ENCODE data around the gene ZNF76. TPM values are rescaled to one million over a fixed set of nuclear protein-coding genes. Genes with fewer than 3 reads are reported as not detected.

The ZNF76 gene
- total and polyA plus RNA-seq, 9 of the 15 experiments (the other 6 are each of a cell fraction or from before 2014, with no cell fraction given), result 1.2 to 17.8 (median 10.7) TPM

- H3K27me3 ChIP-seq (ENCODE audit: control insufficient read depth in 2 of 2, insufficient read depth in 2 of 2, low read length in 2 of 2), result no peaks in the 10 kb centered on the region
- peaks cover 8% of the 10 kb centered on the region; the same call in 2 of the 3 replicates for H3K36me3 ChIP-seq (ENCODE audit: control insufficient read depth, insufficient read depth, low read length)
- H3K9ac ChIP-seq (ENCODE audit: insufficient read depth in 1 of 2, low read depth in 2 of 2, low read length in 2 of 2), result no peak overlapping the region
- no TSS peak for BruUV-seq (replicated peaks)
- H4K20me1 ChIP-seq (replicated peaks; ENCODE audit: control insufficient read depth, insufficient read depth, low read length), result peaks cover 9% of the 10 kb centered on the region
- in situ Hi-C loops (cut with MboI) (no loop called here), intact Hi-C loops (cut with micrococcal nuclease) (no loop called here)
- H2AFZ ChIP-seq (ENCODE audit: low read depth, low read length), result no peak overlapping the region
- no peaks in the 10 kb centered on the region; the same call in 1 of the 2 replicates for H3K9me3 ChIP-seq (replicated peaks; ENCODE audit: control insufficient read depth, insufficient read depth, low read depth, low read length)
- WGBS (ENCODE audit: insufficient coverage, low coverage, missing lambda C conversion rate), result 49% methylated on average over 4 of the region's 4 CpGs
- ChIA-PET POLR2A (interaction anchor here (0.7 to 4.4 kb wide), 7 partner anchors 9 to 1262 kb away, joined by 3 to 26 read pairs (median 5); partner anchors contain the start of genes ANKS1A, TAF11 and ZNF76), CTCF (ENCODE audit: low intra/inter-chr PET ratio) (no interaction called here)
- H3K79me2 ChIP-seq (ENCODE audit: control insufficient read depth, insufficient read depth, low read length), result no peaks in the 10 kb centered on the region
- ATAC-seq (no peak), FAIRE-seq (no peak), DNase-seq (ENCODE audit: extremely low read depth in 1 of 4, low spot score in 3 of 4) (no peak)
- H3K4me3 ChIP-seq, result no peak overlapping the region
- peaks cover 0 to 8% of the 10 kb centered on the region in 2 experiments; a peak in 1 of 5 replicates for H3K4me1 ChIP-seq (replicated peaks in 1 of 2; ENCODE audit: control insufficient read depth in 2 of 2, insufficient read depth in 2 of 2, low read length in 2 of 2)
- no peak overlapping the region for H3K4me2 ChIP-seq (ENCODE audit: insufficient read depth, low read length)
- no peak overlapping the region for H3K27ac ChIP-seq (ENCODE audit: extremely low read depth, low read depth, low read length)
- no peaks in the 10 kb centered on the region for H3K9me1 ChIP-seq (ENCODE audit: control insufficient read depth, insufficient read depth, low read length)
- TF ChIP-seq ZNF561 (CRISPR knock-in tag; conservative IDR thresholded peaks at IDR 0.05) (no peak), KDM1A (IDR thresholded peaks at IDR 0.05) (no peak), ARHGAP35 (IDR thresholded peaks at IDR 0.05; ENCODE audit: partially characterized antibody) (no peak), GTF2F1 (IDR thresholded peaks at IDR 0.05; ENCODE audit: low read depth, low read length) (no peak), RAD21 (CRISPR knock-in tag; conservative IDR thresholded peaks at IDR 0.05 in 1 of 2, IDR thresholded peaks at IDR 0.05 in 1 of 2) (no peak), HLTF (IDR thresholded peaks at IDR 0.05) (no peak), MAFF (IDR thresholded peaks at IDR 0.05; ENCODE audit: low read length) (no peak), GABPA (tag; conservative IDR thresholded peaks at IDR 0.05; ENCODE audit: low read depth) (no peak), POU5F1 (IDR thresholded peaks at IDR 0.05; ENCODE audit: borderline replicate concordance, low read depth, low read length, partially characterized antibody) (no peak), CHD4 (IDR thresholded peaks at IDR 0.05; ENCODE audit: insufficient read depth, insufficient replicate concordance, low read depth, low read length, poor library complexity, severe bottlenecking) (no peak), ZNF212 (CRISPR knock-in tag; IDR thresholded peaks at IDR 0.05) (no peak), SMAD1 (IDR thresholded peaks at IDR 0.05; ENCODE audit: low read depth, low read length, partially characterized antibody) (no peak), BRD4 (IDR thresholded peaks at IDR 0.05) (no peak), HINFP (tag; conservative IDR thresholded peaks at IDR 0.05; ENCODE audit: low read depth) (no peak), ZBTB1 (CRISPR knock-in tag; IDR thresholded peaks at IDR 0.05; ENCODE audit: borderline replicate concordance, low read depth) (no peak)
- TF ChIP-seq, protein P1, sequence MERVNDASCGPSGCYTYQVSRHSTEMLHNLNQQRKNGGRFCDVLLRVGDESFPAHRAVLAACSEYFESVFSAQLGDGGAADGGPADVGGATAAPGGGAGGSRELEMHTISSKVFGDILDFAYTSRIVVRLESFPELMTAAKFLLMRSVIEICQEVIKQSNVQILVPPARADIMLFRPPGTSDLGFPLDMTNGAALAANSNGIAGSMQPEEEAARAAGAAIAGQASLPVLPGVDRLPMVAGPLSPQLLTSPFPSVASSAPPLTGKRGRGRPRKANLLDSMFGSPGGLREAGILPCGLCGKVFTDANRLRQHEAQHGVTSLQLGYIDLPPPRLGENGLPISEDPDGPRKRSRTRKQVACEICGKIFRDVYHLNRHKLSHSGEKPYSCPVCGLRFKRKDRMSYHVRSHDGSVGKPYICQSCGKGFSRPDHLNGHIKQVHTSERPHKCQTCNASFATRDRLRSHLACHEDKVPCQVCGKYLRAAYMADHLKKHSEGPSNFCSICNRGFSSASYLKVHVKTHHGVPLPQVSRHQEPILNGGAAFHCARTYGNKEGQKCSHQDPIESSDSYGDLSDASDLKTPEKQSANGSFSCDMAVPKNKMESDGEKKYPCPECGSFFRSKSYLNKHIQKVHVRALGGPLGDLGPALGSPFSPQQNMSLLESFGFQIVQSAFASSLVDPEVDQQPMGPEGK (CRISPR knock-in tag; IDR thresholded peaks at IDR 0.05; ENCODE audit: borderline replicate concordance), result no peak
- TF ChIP-seq, protein P2, sequence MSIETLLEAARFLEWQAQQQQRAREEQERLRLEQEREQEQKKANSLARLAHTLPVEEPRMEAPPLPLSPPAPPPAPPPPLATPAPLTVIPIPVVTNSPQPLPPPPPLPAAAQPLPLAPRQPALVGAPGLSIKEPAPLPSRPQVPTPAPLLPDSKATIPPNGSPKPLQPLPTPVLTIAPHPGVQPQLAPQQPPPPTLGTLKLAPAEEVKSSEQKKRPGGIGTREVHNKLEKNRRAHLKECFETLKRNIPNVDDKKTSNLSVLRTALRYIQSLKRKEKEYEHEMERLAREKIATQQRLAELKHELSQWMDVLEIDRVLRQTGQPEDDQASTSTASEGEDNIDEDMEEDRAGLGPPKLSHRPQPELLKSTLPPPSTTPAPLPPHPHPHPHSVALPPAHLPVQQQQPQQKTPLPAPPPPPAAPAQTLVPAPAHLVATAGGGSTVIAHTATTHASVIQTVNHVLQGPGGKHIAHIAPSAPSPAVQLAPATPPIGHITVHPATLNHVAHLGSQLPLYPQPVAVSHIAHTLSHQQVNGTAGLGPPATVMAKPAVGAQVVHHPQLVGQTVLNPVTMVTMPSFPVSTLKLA (conservative IDR thresholded peaks at IDR 0.05), result no peak
Observed at GRCh38 chr6:35239581-35239980, 20.0 kb upstream of the ZNF76 start.

Data from K562 (cell line).